ENCODE data around the gene SEMA3C.
A peak's percentile ranks its signal among the peaks of the same experiment; 100 is the strongest.

SEMA3C gene

DNA sequence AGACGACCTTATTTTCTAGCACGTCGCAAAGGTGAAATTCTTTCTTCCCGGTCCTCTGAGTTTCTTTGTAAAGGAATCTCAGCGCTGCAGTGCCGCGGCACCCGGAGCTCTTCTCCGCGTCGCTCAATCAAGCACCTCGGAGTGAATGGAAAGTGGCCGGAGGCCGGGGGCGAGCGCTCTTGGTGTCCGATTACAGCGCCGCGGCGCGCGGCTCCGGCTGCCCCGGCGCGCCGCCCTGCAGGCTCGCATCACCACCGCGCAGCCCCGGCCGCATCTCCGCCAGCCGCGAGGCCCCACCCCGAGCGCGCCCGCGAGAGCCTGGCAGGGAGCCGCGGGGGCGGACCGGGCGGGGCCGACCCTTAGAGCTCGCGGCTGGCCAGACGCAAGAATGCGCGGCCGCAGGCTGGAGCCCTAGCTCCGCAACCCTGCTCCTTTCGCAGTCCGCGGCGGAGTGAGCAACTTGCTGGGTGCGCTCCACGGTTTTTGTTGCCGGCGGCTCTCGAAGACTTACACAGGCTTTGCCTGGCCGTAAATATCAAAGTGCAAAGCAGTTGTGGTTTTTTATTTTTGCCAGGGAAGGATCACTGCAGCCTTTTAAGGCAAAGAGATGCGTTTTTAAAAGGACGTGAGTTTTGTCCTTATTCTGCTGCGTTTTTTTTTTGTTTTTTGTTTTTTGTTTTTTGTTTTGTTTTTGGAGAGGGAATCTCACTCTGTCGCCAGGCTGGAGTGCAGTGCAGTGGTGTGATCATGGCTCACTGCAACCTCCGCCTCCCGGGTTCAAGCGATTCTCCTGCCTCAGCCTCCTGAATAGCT is at the start of gene SEMA3C:
Gene SEMA3C, minus strand, starts transcription at position 143 of the 813 bp plus-strand sequence. CDS start 2,270 bp downstream, outside the sequence.
- Mint-ChIP-seq H3K27ac (no peak within 1 kb of the TSS), H3K9me3 (peaks cover 2% of the 10 kb centered on the region), H3K4me1 (ENCODE audit: low read depth) (peaks cover 9% of the 10 kb centered on the region), H3K27me3 (peaks cover 49% of the 10 kb centered on the region), H3K36me3 (ENCODE audit: low read depth) (no peaks in the 10 kb centered on the region), H3K4me3 (peak within 1 kb of the TSS; percentile 36)
- DNase-seq, result no peak

DNA sequence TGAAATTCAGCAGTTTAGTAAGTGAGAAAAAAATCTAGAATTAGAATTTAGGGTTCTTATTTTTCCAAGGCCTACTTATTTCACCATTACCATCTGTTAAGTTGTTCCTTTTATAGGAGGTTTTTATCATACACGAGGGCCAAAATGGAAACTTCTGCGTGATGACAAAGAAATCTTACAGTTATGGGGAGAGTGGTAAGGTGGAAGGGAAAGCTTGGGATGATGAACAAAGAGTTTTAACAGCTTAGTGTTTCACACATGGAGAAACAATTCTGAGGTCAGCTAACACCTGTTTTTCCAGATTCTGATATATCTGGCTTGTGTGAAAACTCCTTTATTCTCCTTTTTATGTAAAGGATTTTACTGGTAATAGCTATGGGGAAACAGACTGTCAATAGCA is 49.8 kb upstream of the SEMA3C start:
- no peaks in the 10 kb centered on the region for H3K27me3 Mint-ChIP-seq
- H3K36me3 Mint-ChIP-seq (ENCODE audit: low read depth), result no peaks in the 10 kb centered on the region
- DNase-seq, result no peak
- H3K4me3 Mint-ChIP-seq, result no peak overlapping the region
- H3K27ac Mint-ChIP-seq, result no peak overlapping the region
- H3K4me1 Mint-ChIP-seq (ENCODE audit: low read depth), result no peaks in the 10 kb centered on the region
- no peaks in the 10 kb centered on the region for H3K9me3 Mint-ChIP-seq

DNA sequence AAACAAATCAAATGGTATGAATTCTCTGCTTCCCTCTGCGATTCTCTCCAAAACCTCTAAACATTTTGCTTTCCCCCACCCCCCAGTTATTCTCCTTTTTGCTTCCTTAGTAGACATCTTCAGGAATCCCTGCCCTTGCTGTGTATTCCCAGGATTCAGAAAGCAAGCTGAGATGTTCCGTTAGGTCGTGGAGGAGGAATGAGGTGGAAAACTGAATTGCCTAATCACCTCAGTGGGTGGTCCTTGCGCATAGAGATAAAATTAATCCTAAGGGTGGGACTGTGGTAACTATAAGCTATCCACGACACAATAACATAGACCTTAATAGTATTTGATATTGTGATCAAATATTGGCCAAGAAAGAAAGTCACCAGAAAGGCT is 49.1 kb upstream of the SEMA3C start:
- DNase-seq, result no peak
- Mint-ChIP-seq H3K27ac (no peak overlapping the region), H3K36me3 (ENCODE audit: low read depth) (no peaks in the 10 kb centered on the region), H3K9me3 (peaks cover 2% of the 10 kb centered on the region), H3K4me1 (ENCODE audit: low read depth) (no peaks in the 10 kb centered on the region), H3K27me3 (no peaks in the 10 kb centered on the region), H3K4me3 (no peak overlapping the region)

- no peaks in the 10 kb centered on the region for H3K36me3 Mint-ChIP-seq (ENCODE audit: low read depth)
- H3K4me1 Mint-ChIP-seq (ENCODE audit: low read depth), result no peaks in the 10 kb centered on the region
- H3K9me3 Mint-ChIP-seq, result peaks cover 2% of the 10 kb centered on the region
- H3K27me3 Mint-ChIP-seq, result no peaks in the 10 kb centered on the region
- H3K27ac Mint-ChIP-seq, result no peak overlapping the region
- no peak for DNase-seq
- no peak overlapping the region for H3K4me3 Mint-ChIP-seq
Observed at GRCh38 chr7:80967071-80967916, 48.4 kb upstream of the SEMA3C start.

GRCh38 chr7:80960244-80960795 is 41.5 kb upstream of the SEMA3C start:
- H3K9me3 Mint-ChIP-seq, result peaks cover 4% of the 10 kb centered on the region

GRCh38 chr7:80957226-80957777 is 38.5 kb upstream of the SEMA3C start:
- Mint-ChIP-seq H3K27ac (no peak overlapping the region), H3K4me3 (no peak overlapping the region), H3K4me1 (ENCODE audit: low read depth) (no peaks in the 10 kb centered on the region), H3K9me3 (peaks cover 1% of the 10 kb centered on the region), H3K36me3 (ENCODE audit: low read depth) (no peaks in the 10 kb centered on the region), H3K27me3 (no peaks in the 10 kb centered on the region)
- no peak for DNase-seq

More at GRCh38 chr7:80960244-80960795, 41.5 kb upstream of the SEMA3C start:
- no peaks in the 10 kb centered on the region for H3K36me3 Mint-ChIP-seq (ENCODE audit: low read depth)
- H3K4me1 Mint-ChIP-seq (ENCODE audit: low read depth), result no peaks in the 10 kb centered on the region
- no peak for DNase-seq
- no peak overlapping the region for H3K4me3 Mint-ChIP-seq
- H3K27me3 Mint-ChIP-seq, result no peaks in the 10 kb centered on the region
- H3K27ac Mint-ChIP-seq, result no peak overlapping the region

DNA sequence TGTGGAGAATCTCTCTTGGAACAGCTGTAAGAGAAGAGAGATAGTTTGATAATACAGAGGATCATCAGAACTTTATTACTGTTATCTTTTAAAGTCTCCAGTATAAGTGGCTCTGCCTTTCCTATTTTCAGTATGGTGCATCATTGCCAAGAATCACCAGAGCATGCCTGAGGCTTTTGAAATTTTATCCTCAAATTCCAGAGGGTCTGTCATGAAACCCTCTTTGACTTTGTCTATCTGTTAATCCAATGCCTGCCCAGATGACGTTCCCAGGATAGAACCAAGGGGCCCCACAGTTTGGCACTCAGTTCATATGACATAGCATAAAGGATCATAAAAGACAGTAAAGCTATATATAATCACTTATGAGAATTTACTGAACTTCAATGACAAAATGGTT is 35.3 kb upstream of the SEMA3C start:
- no peak for DNase-seq
- Mint-ChIP-seq H3K4me3 (no peak overlapping the region), H3K4me1 (ENCODE audit: low read depth) (no peaks in the 10 kb centered on the region), H3K9me3 (peaks cover 2% of the 10 kb centered on the region), H3K27me3 (no peaks in the 10 kb centered on the region), H3K27ac (no peak overlapping the region), H3K36me3 (ENCODE audit: low read depth) (no peaks in the 10 kb centered on the region)

GRCh38 chr7:80950550-80950967 is 31.7 kb upstream of the SEMA3C start:
- H3K27ac Mint-ChIP-seq, result no peak overlapping the region
- no peak overlapping the region for H3K4me3 Mint-ChIP-seq
- DNase-seq, result no peak
- H3K4me1 Mint-ChIP-seq (ENCODE audit: low read depth), result no peaks in the 10 kb centered on the region
- H3K36me3 Mint-ChIP-seq (ENCODE audit: low read depth), result no peaks in the 10 kb centered on the region
- peaks cover 5% of the 10 kb centered on the region for H3K9me3 Mint-ChIP-seq
- H3K27me3 Mint-ChIP-seq, result no peaks in the 10 kb centered on the region

GRCh38 chr7:80949449-80949848 is 30.6 kb upstream of the SEMA3C start:
- Mint-ChIP-seq H3K9me3 (peaks cover 9% of the 10 kb centered on the region), H3K4me3 (no peak overlapping the region), H3K36me3 (ENCODE audit: low read depth) (no peaks in the 10 kb centered on the region), H3K27me3 (no peaks in the 10 kb centered on the region), H3K4me1 (ENCODE audit: low read depth) (no peaks in the 10 kb centered on the region), H3K27ac (no peak overlapping the region)
- no peak for DNase-seq

- no peak overlapping the region for H3K4me3 Mint-ChIP-seq
- DNase-seq, result no peak
- H3K36me3 Mint-ChIP-seq (ENCODE audit: low read depth), result no peaks in the 10 kb centered on the region
- H3K9me3 Mint-ChIP-seq, result peaks cover 9% of the 10 kb centered on the region
- H3K4me1 Mint-ChIP-seq (ENCODE audit: low read depth), result no peaks in the 10 kb centered on the region
- H3K27ac Mint-ChIP-seq, result no peak overlapping the region
- no peaks in the 10 kb centered on the region for H3K27me3 Mint-ChIP-seq
Observed at GRCh38 chr7:80946858-80947257, 28.0 kb upstream of the SEMA3C start.

GRCh38 chr7:80945976-80946375 is 27.1 kb upstream of the SEMA3C start:
- no peaks in the 10 kb centered on the region for H3K36me3 Mint-ChIP-seq (ENCODE audit: low read depth)
- H3K27me3 Mint-ChIP-seq, result no peaks in the 10 kb centered on the region
- no peak overlapping the region for H3K27ac Mint-ChIP-seq
- no peak for DNase-seq
- no peak overlapping the region for H3K4me3 Mint-ChIP-seq
- peaks cover 9% of the 10 kb centered on the region for H3K9me3 Mint-ChIP-seq
- no peaks in the 10 kb centered on the region for H3K4me1 Mint-ChIP-seq (ENCODE audit: low read depth)

- no peak for DNase-seq
- no peaks in the 10 kb centered on the region for H3K27me3 Mint-ChIP-seq
- peaks cover 7% of the 10 kb centered on the region for H3K9me3 Mint-ChIP-seq
- no peak overlapping the region for H3K27ac Mint-ChIP-seq
- H3K4me1 Mint-ChIP-seq (ENCODE audit: low read depth), result no peaks in the 10 kb centered on the region
- H3K36me3 Mint-ChIP-seq (ENCODE audit: low read depth), result no peaks in the 10 kb centered on the region
- no peak overlapping the region for H3K4me3 Mint-ChIP-seq
Observed at GRCh38 chr7:80943342-80943741, 24.5 kb upstream of the SEMA3C start.

GRCh38 chr7:80942261-80943041 is 23.6 kb upstream of the SEMA3C start:
- Mint-ChIP-seq H3K9me3 (peaks cover 7% of the 10 kb centered on the region), H3K4me1 (ENCODE audit: low read depth) (no peaks in the 10 kb centered on the region), H3K27me3 (no peaks in the 10 kb centered on the region), H3K27ac (no peak overlapping the region), H3K4me3 (no peak overlapping the region), H3K36me3 (ENCODE audit: low read depth) (no peaks in the 10 kb centered on the region)
- DNase-seq, result no peak

GRCh38 chr7:80941208-80941758 is 22.4 kb upstream of the SEMA3C start:
- H3K4me3 Mint-ChIP-seq, result no peak overlapping the region
- no peaks in the 10 kb centered on the region for H3K4me1 Mint-ChIP-seq (ENCODE audit: low read depth)
- peaks cover 7% of the 10 kb centered on the region for H3K9me3 Mint-ChIP-seq
- DNase-seq, result no peak
- no peaks in the 10 kb centered on the region for H3K36me3 Mint-ChIP-seq (ENCODE audit: low read depth)
- no peaks in the 10 kb centered on the region for H3K27me3 Mint-ChIP-seq
- no peak overlapping the region for H3K27ac Mint-ChIP-seq
